Gastroesophageal sphincter (tissue), 3 donors: ENCODE measurements around the gene NFAM1.

Experiments used
- POLR2A ChIP-seq, 2 donors: fragments of 450-650 bp; IDR thresholded peaks; one replicate each; pipeline ENCODE4 v1.6.1; 2017; ENCODE audit warnings: antibody characterized with exemption in 2 of 2, mild to moderate bottlenecking in 2 of 2, moderate library complexity in 1 of 2
- TF ChIP-seq, protein P1 (sequence below), 4 experiments: fragments of 200-600 bp in 2 of 4; fragments of 450-650 bp in 2 of 4; sonication (generic) in 1 of 4; IDR thresholded peaks; one replicate each; pipeline ENCODE4 v1.5.1; 2017 to 2019; ENCODE audit warnings: antibody characterized with exemption in 4 of 4, mild to moderate bottlenecking in 2 of 4, moderate library complexity in 2 of 4

DNA sequence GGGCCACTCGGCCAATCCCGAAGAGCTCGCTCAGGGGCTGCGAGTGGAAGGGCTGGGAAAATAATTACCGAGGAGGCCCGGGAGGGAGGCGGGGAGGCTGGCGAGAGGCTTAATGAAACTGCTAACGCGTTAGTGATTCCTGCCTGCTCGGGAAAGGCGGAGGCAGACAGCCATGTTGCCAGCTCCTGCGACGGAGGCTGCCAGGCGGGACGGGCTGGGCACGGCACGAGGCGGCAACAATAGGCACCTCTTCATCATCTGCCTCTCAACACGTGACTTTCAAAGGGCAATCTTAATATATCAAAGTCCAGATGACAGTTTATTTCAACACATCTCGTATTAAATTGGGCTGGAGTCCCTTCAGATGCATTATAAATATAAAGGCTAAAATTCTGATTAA lies 93.7 kb downstream of the NFAM1 start:
- TF ChIP-seq, protein P1, sequence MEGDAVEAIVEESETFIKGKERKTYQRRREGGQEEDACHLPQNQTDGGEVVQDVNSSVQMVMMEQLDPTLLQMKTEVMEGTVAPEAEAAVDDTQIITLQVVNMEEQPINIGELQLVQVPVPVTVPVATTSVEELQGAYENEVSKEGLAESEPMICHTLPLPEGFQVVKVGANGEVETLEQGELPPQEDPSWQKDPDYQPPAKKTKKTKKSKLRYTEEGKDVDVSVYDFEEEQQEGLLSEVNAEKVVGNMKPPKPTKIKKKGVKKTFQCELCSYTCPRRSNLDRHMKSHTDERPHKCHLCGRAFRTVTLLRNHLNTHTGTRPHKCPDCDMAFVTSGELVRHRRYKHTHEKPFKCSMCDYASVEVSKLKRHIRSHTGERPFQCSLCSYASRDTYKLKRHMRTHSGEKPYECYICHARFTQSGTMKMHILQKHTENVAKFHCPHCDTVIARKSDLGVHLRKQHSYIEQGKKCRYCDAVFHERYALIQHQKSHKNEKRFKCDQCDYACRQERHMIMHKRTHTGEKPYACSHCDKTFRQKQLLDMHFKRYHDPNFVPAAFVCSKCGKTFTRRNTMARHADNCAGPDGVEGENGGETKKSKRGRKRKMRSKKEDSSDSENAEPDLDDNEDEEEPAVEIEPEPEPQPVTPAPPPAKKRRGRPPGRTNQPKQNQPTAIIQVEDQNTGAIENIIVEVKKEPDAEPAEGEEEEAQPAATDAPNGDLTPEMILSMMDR (IDR thresholded peaks at IDR 0.05), result no peak
- no peak for TF ChIP-seq POLR2A (IDR thresholded peaks at IDR 0.05)
